LNCaP clone FGC (cell line): ENCODE data around the gene HOXB4.

ENCODE experiments used
- DNase-seq: peaks from one replicate; pipeline ENCODE4 v3.0.0-alpha.2; 2011; ENCODE audit warnings: low read depth
- H3K4me3 ChIP-seq: 2 replicates; pipeline ENCODE4 v1.5.1; 2011; ENCODE audit warnings: mild to moderate bottlenecking, low read depth, low read length, control low read depth
- TF ChIP-seq, protein P1 (sequence below): IDR thresholded peaks from 2 replicates; pipeline ENCODE4 v1.5.1; 2012; ENCODE audit warnings: mild to moderate bottlenecking; ENCODE audit not compliant: control insufficient read depth, insufficient read depth; ENCODE audit errors: extremely low read depth

HOXB4 gene

DNA sequence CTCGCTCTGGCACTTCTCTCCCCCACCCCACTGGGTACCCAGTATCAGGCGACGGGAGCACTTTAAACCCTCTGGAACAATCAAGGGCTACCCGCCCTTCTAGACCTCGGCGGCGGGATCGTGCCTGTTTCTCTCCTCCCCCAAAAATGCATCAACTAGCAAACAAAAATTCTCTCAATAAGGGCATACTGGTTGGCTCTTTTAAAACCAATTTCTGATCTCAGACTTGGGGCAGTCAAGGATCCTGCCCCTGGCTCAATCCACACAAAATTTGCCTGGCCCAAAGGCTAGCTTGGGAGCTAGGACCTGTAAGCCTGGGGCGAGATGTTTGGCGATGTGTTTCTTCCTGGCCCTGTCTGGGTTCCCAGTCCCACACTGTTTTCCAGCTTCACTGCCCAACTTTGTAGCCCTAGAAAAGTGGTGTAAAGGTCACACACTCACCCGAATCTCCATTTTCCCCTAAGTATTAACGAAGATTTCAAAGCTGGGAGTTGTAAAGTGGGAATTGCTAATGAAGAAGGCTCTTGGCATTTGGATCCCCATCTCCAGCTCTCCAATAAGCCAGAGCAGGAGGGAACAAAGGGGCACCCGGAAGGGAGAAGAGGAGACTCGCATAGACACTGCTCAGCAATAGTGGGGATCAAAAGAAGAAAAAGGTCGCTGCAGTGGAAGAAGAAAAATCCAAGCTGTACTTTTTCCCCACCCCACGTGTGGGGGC, 18.9 kb downstream of the HOXB4 start:
- TF ChIP-seq, protein P1, sequence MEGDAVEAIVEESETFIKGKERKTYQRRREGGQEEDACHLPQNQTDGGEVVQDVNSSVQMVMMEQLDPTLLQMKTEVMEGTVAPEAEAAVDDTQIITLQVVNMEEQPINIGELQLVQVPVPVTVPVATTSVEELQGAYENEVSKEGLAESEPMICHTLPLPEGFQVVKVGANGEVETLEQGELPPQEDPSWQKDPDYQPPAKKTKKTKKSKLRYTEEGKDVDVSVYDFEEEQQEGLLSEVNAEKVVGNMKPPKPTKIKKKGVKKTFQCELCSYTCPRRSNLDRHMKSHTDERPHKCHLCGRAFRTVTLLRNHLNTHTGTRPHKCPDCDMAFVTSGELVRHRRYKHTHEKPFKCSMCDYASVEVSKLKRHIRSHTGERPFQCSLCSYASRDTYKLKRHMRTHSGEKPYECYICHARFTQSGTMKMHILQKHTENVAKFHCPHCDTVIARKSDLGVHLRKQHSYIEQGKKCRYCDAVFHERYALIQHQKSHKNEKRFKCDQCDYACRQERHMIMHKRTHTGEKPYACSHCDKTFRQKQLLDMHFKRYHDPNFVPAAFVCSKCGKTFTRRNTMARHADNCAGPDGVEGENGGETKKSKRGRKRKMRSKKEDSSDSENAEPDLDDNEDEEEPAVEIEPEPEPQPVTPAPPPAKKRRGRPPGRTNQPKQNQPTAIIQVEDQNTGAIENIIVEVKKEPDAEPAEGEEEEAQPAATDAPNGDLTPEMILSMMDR: no peak
- no peak overlapping the region for H3K4me3 ChIP-seq
- DNase-seq: no peak

GRCh38 chr17:48558831-48559121, 19.4 kb downstream of the HOXB4 start:
- no peak for DNase-seq
- TF ChIP-seq, protein P1: no peak
- H3K4me3 ChIP-seq: no peak overlapping the region

- no peak overlapping the region for H3K4me3 ChIP-seq
- TF ChIP-seq, protein P1: no peak
- no peak for DNase-seq
Measured at GRCh38 chr17:48558057-48558830, 19.9 kb downstream of the HOXB4 start.

GRCh38 chr17:48556576-48557401, 21.4 kb downstream of the HOXB4 start:
- no peak for DNase-seq
- no peak overlapping the region for H3K4me3 ChIP-seq
- TF ChIP-seq, protein P1: no peak

DNA sequence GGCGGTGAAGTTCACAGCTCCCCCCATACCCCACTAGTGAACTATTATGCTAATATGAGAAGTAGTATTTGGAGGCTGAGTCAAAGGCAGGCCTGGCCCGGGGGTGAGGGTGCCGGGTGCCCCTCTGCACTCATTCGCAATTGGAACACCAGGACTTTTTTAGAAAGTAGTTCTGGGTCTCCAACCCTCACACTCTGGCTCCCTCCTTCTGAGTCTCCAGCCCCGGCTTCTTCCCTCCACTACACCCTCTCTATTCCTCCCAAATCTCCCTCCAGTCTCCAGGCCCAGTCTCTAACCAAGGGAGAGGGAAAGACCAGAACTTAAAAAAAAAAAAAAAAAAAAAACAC, 21.9 kb downstream of the HOXB4 start:
- no peak overlapping the region for H3K4me3 ChIP-seq

More for the DNA sequence above, 21.9 kb downstream of the HOXB4 start:
- TF ChIP-seq, protein P1: no peak
- DNase-seq: no peak
